ENCODE results near the gene ADCY1. TPM values are rescaled to one million over a fixed set of nuclear protein-coding genes. Genes with fewer than 3 reads are reported as not detected.

The ADCY1 gene
- total RNA-seq, 2 donors from 2014 or later: 15.3 to 18.5 TPM

- H3K27ac Mint-ChIP-seq: peak overlapping the region; percentile 72
- no peaks in the 10 kb centered on the region for H3K27me3 Mint-ChIP-seq (ENCODE audit: insufficient read depth)
- peak; percentile 30 for DNase-seq
- H3K4me3 Mint-ChIP-seq: no peak overlapping the region
- H3K9me3 ChIP-seq (ENCODE audit: control insufficient read depth, low read length): no peaks in the 10 kb centered on the region
- H3K4me3 ChIP-seq (ENCODE audit: low read length): no peak overlapping the region
- 80 to 86% methylated on average over 2 to 6 of the region's 6 CpGs for WGBS, 2 experiments (ENCODE audit: insufficient coverage in 1 of 2, insufficient read length in 1 of 2)
- TF ChIP-seq CTCF (conservative IDR thresholded peaks at IDR 0.05): no peak
- no peaks in the 10 kb centered on the region for H3K4me1 ChIP-seq (ENCODE audit: control insufficient read depth, insufficient read depth, low read length)
- H3K27ac ChIP-seq (ENCODE audit: low read depth, low read length): no peak overlapping the region
- H3K9ac ChIP-seq (ENCODE audit: extremely low read depth, low read length, poor library complexity, severe bottlenecking): no peak overlapping the region
- no peaks in the 10 kb centered on the region for H3K36me3 ChIP-seq (ENCODE audit: control insufficient read depth, insufficient read depth, low read length)
- peaks cover 3% of the 10 kb centered on the region for H3K4me1 Mint-ChIP-seq
- no peaks in the 10 kb centered on the region for H3K9me3 Mint-ChIP-seq
- H3K36me3 Mint-ChIP-seq (ENCODE audit: low read depth): peaks cover 5% of the 10 kb centered on the region
- H3K27me3 ChIP-seq (ENCODE audit: control insufficient read depth, insufficient read depth, low read length, poor library complexity, severe bottlenecking): no peaks in the 10 kb centered on the region
Measured at GRCh38 chr7:45660201-45660900, 86.2 kb downstream of the ADCY1 start.

GRCh38 chr7:45660901-45661211 is 86.7 kb downstream of the ADCY1 start:
- no peaks in the 10 kb centered on the region for H3K27me3 ChIP-seq (ENCODE audit: control insufficient read depth, insufficient read depth, low read length, poor library complexity, severe bottlenecking)
- H3K9ac ChIP-seq (ENCODE audit: extremely low read depth, low read length, poor library complexity, severe bottlenecking): no peak overlapping the region
- Mint-ChIP-seq H3K36me3 (ENCODE audit: low read depth) (peaks cover 2% of the 10 kb centered on the region), H3K4me3 (no peak overlapping the region), H3K9me3 (no peaks in the 10 kb centered on the region), H3K4me1 (peaks cover 8% of the 10 kb centered on the region), H3K27me3 (ENCODE audit: insufficient read depth) (no peaks in the 10 kb centered on the region), H3K27ac (no peak overlapping the region)
- 82% methylated on average over 1 of the region's 1 CpG; no CpG with 5 or more reads in 1 of the 2 experiments for WGBS, 2 experiments (ENCODE audit: insufficient coverage in 1 of 2, insufficient read length in 1 of 2)
- H3K27ac ChIP-seq (ENCODE audit: low read depth, low read length): no peak overlapping the region
- no peaks in the 10 kb centered on the region for H3K36me3 ChIP-seq (ENCODE audit: control insufficient read depth, insufficient read depth, low read length)
- H3K4me3 ChIP-seq (ENCODE audit: low read length): no peak overlapping the region
- H3K9me3 ChIP-seq (ENCODE audit: control insufficient read depth, low read length): no peaks in the 10 kb centered on the region
- no peak for TF ChIP-seq CTCF (conservative IDR thresholded peaks at IDR 0.05)
- no peaks in the 10 kb centered on the region for H3K4me1 ChIP-seq (ENCODE audit: control insufficient read depth, insufficient read depth, low read length)
- no peak for DNase-seq

GRCh38 chr7:45661302-45661995 is 87.3 kb downstream of the ADCY1 start:
- H3K4me1 Mint-ChIP-seq: peaks cover 8% of the 10 kb centered on the region
- TF ChIP-seq CTCF (conservative IDR thresholded peaks at IDR 0.05): no peak
- no peak overlapping the region for H3K27ac Mint-ChIP-seq
- 94 to 96% methylated on average over 11 to 16 of the region's 16 CpGs for WGBS, 2 experiments (ENCODE audit: insufficient coverage in 1 of 2, insufficient read length in 1 of 2)
- DNase-seq: peak; percentile 11
- H3K4me3 Mint-ChIP-seq: no peak overlapping the region
- peaks cover 2% of the 10 kb centered on the region for H3K36me3 Mint-ChIP-seq (ENCODE audit: low read depth)
- H3K27ac ChIP-seq (ENCODE audit: low read depth, low read length): no peak overlapping the region
- H3K27me3 ChIP-seq (ENCODE audit: control insufficient read depth, insufficient read depth, low read length, poor library complexity, severe bottlenecking): no peaks in the 10 kb centered on the region
- H3K9me3 Mint-ChIP-seq: no peaks in the 10 kb centered on the region
- no peaks in the 10 kb centered on the region for H3K9me3 ChIP-seq (ENCODE audit: control insufficient read depth, low read length)
- no peaks in the 10 kb centered on the region for H3K27me3 Mint-ChIP-seq (ENCODE audit: insufficient read depth)
- H3K9ac ChIP-seq (ENCODE audit: extremely low read depth, low read length, poor library complexity, severe bottlenecking): no peak overlapping the region
- H3K4me3 ChIP-seq (ENCODE audit: low read length): no peak overlapping the region
- H3K36me3 ChIP-seq (ENCODE audit: control insufficient read depth, insufficient read depth, low read length): no peaks in the 10 kb centered on the region
- no peaks in the 10 kb centered on the region for H3K4me1 ChIP-seq (ENCODE audit: control insufficient read depth, insufficient read depth, low read length)
